Activated effector memory CD4-positive, alpha-beta T cell treated with anti-CD3 and anti-CD28 coated beads, Interleukin-2, amount 50 U/mL, for 16 hours (primary cell): ENCODE measurements around the gene PHGDH.

ENCODE experiments used
- DNase-seq: peaks from one replicate; pipeline ENCODE4 v3.0.0-alpha.2; 2020

Gene PHGDH

GRCh38 chr1:119733754-119734153 lies 22.0 kb downstream of the PHGDH start:
- DNase-seq: no peak

- DNase-seq: no peak
These were observed 23.5 kb downstream of the PHGDH start for GRCh38 chr1:119735217-119735616.

- no peak for DNase-seq
These were observed 24.9 kb downstream of the PHGDH start for GRCh38 chr1:119736649-119737039.

GRCh38 chr1:119737040-119737682 lies 25.4 kb downstream of the PHGDH start:
- no peak for DNase-seq

GRCh38 chr1:119738100-119738720 lies 26.5 kb downstream of the PHGDH start:
- no peak for DNase-seq

DNA sequence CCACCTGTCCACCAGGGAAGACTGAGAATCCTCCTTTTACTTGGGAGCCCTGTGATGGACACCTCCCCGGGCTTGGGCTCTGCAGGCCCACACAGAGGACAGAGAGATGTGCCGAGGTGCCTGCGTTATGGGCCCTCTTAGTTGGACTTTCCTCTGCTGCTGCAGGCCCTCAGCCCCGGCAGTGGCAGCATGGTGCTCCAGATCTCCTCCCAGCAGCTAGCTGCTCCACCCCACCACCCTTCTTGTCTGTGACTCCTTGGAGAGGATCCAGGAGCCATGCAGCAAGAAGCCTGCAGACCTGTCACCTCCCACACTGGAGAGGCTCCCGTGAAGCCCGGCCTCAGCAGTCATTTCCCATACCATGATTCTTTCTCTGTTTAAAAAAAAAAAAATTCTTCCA lies 27.4 kb downstream of the PHGDH start:
- no peak for DNase-seq

GRCh38 chr1:119740261-119740660 lies 28.5 kb downstream of the PHGDH start:
- DNase-seq: no peak

GRCh38 chr1:119740896-119741780 lies 29.4 kb downstream of the PHGDH start:
- DNase-seq: no peak

- DNase-seq: no peak
These were observed 30.5 kb downstream of the PHGDH start for GRCh38 chr1:119742202-119742601.

DNA sequence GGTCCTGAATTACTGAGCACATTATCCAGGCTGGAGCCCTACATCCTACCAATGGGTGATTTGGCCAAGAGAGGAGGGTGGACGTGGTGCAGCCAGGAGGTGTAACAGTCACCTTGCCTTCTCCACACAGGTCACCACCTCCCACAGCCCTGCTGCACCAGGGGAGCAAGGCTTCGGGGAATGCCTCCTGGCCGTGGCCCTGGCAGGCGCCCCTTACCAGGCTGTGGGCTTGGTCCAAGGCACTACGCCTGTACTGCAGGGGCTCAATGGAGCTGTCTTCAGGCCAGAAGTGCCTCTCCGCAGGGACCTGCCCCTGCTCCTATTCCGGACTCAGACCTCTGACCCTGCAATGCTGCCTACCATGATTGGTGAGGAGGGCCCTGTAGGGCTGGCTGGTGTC lies 30.9 kb downstream of the PHGDH start:
- no peak for DNase-seq

- DNase-seq: no peak
These were observed 31.6 kb downstream of the PHGDH start for GRCh38 chr1:119743308-119743707.

GRCh38 chr1:119743776-119744597 lies 32.3 kb downstream of the PHGDH start:
- peak; percentile 72 for DNase-seq

DNA sequence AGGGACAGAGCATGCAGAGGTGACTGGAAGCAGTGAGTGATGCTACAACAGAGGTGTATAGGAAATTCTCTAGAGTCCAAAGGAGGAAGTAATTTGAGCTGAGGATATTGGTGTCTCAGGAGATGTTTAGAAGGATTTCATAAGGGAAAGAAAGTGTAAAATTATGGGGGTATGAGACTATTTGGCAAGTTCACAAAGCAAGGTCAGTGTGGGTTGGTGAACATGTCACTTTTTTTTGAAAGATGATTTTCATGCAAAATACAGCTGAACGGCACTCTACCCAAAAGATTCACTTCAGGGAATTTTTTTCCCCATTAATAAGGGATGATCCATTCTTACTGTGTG lies 32.8 kb downstream of the PHGDH start:
- DNase-seq: no peak

DNA sequence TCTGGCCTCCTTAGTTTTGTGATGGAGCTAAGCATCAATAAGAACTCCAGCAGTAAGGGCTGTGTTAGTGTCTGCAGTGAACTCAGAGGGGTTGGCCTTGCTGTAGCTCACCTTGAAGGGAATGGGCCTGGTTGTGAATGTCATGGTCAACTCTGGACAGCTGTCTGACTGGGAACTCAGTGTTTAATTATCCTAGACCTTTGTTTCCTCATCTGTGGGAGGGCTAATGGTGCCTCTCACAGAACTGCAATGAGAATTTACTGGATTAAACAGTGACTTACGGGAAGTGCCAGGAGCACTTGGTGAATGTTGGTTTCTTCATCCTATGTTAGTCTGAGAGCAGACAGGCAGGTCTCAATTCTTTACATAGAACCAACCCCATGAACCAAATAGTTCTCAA lies 33.3 kb downstream of the PHGDH start:
- DNase-seq: no peak

DNA sequence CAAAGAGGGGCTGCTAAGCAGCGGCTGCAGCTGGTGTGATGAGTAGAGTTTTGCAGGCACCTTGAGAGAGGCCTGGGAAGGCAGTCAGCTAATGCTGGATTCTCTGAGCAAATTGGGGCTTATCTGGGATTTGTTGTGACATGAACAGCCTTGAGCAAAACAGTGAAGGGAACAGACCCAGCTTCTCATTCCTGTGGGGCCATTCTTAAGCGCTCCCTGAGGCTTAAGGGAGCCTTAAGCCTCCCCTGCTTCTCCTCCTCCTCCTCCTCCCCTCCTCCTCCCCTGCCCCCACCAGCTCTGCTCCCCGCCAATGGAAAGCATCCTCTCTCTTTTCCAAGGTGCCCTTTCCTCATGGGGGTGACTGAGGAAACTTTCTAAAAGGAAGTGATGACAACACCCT lies 35.7 kb downstream of the PHGDH start:
- DNase-seq: no peak

DNA sequence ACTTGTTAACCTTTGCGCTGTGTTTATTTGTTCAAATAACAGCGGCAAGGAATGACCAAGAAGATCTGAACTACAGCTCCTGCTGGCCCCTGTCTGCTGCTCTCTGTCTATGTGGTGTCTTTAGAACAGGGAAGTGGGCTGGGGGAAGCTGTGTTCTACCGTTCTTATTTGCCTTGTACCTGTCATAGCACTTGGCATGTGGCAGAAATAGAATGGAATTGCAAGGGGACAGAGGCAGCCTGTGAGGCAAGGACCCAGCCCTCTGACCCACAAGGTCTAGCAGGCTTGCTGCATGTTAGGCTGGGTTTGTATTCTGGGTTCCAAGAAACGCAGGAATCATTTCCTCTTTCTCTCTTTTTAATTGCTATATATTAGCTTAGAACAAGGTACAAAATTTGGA lies 36.3 kb downstream of the PHGDH start:
- DNase-seq: no peak

- DNase-seq: no peak
These were observed 40.9 kb downstream of the PHGDH start for GRCh38 chr1:119752592-119752991.

GRCh38 chr1:119758584-119758983 lies 46.9 kb downstream of the PHGDH start:
- no peak for DNase-seq

DNA sequence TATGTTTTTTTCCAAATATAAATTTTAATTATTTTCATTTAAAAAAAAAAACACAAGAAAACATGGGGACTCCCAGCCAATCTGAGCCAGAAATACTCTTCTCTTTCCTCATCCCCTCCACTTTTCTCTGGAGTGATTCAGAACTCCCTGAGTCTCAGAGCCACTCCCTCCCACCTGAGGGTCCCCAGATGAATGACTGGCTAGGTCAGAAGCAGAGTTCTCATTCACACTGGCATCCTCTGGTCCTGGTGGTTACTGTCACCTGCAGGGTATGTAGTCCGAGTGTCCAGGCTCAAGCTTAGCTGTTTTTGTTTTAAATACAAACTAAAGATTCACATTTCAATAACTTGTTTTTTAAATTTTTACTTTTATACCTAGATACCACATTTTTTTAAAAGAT lies 50.7 kb downstream of the PHGDH start:
- no peak for DNase-seq

DNA sequence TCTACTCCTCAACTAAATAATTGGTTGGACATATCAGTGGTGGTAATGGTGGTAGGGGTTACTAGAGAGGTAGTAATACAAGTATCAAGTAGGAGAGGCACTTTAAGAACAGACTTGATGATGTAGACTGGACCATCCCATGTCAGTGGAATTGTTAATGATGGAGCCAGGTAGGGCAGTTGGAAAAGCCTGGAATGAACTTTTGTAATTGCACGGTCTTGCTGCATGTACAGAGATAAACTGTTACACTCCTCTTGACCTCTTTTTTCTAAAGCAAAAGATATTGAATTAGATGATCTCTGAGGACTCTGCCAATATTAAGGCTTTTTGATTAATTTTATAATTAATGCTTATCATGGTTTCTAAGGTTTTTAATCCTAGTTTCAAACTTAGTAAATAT lies 51.2 kb downstream of the PHGDH start:
- no peak for DNase-seq

GRCh38 chr1:119764220-119764619 lies 52.5 kb downstream of the PHGDH start:
- no peak for DNase-seq

DNA sequence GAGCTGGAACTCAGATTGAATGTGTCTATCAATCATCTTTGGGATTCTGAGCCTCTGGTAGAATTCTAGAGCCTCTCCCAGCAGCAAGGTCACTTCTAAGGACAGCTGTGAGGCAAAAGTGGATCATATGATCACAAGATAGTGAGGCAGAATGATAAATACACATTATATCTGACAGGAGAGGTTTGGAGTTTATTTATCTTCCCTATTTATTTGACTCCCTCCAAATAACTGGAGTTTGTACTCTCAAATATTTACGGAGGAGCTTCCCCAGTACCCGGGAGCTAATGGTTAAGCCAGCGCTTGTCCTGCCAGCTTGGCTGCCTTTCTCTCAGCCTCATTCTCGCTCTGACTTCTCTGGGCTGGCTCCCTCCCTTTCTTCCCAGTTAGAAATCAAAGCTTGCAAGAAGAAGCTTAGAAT lies 54.6 kb downstream of the PHGDH start:
- no peak for DNase-seq

- DNase-seq: no peak
These were observed 55.8 kb downstream of the PHGDH start for GRCh38 chr1:119767486-119767885.
